Activated T-cell treated with anti-CD3 and anti-CD28 coated beads, Interleukin-2, amount 50 U/mL, for 1 hour (primary cell): ENCODE measurements around the gene HAUS2.

Experiments
- DNase-seq: peaks from one replicate; pipeline ENCODE4 v3.0.0-alpha.2; 2020

Gene HAUS2

DNA sequence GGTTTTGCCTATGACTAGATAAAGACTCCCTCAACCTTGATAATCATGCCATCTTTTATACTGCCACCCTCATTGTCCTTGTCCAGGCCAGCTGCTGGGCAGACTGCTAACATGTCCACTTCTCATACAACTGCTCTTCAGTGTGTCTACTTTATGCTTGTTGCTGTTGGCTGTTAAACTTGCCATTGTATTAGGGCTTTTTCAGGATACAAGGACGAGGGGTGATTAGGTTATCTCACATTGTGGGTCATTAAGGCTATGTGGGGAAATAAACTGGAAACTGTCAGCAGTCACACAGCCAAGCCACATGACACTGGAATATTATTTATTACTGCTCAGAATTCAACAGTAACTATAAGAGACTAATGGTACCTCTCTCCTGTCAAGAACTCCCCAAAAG, 62.9 kb downstream of the HAUS2 start:
- no peak for DNase-seq

DNA sequence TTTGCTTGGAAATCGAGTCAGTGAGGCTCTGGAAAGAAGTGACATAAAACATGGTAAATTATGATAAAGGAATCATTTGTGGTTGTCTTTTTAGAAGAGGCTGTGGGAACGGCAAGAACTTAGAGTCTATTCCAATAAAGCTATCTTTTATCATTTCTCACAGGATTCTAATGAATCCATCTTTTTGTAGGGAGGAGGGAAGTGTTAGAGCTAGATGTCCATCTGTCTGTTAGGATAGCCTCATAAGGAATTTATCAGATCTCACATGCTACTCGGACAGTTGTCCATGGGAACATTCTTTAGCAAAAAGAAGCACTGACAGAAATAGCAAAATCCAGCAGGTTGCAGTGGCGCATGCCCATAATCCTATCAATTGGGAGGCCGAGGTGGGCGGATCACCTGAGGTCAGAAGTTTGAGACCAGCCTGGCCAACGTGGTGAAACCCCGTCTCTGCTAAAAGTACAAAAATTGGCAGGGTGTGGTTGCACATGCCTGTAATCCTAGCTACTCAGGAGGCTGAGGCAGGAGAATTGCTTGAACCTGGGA, 63.8 kb downstream of the HAUS2 start:
- no peak for DNase-seq

DNA sequence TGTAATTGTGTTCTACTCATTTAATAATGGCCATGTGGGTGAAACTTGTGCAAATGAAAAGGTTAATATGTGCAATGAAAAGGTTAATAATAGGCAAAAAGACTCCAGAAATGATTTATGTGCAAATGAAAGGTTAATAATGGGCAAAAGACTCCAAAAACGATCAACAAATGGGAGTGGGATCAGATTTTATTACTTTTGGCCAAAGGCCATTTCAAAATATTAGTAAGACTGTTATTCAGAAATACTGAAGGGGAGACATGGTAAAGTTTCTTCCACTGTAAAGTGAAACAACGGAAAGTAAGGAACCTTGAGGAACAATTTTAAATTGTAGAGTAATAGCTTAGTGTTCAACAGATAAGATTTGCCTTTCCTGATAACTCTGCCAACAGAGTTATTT, 67.5 kb downstream of the HAUS2 start:
- no peak for DNase-seq
